H7 (cell line): Measurements from ENCODE around the gene ZNRF3. TPM values are rescaled to one million over a fixed set of nuclear protein-coding genes. Genes with fewer than 3 reads are reported as not detected.
"Not testable (repeated sequence)": the region's sequence is repeated elsewhere in the genome, so short reads cannot be mapped to it uniquely, and the experiment has no call there.

Experiments
- DNase-seq: peaks from one replicate; pipeline ENCODE4 v3.0.0; 2012
- H3K27me3 ChIP-seq: 2 replicates; pipeline ENCODE4 v1.6.0; 2011; ENCODE audit warnings: mild to moderate bottlenecking, low read length; ENCODE audit not compliant: control insufficient read depth, insufficient read depth
- H3K36me3 ChIP-seq: replicated peaks from 2 replicates; pipeline ENCODE4 v1.5.1; 2011; ENCODE audit warnings: low read length; ENCODE audit not compliant: control insufficient read depth, insufficient read depth
- H3K4me3 ChIP-seq: 2 replicates; pipeline ENCODE4 v1.5.1; 2011; ENCODE audit warnings: low read depth, mild to moderate bottlenecking, control low read depth, low read length, moderate library complexity; ENCODE audit not compliant: insufficient read depth
- total RNA-seq: library from RNA; depleted of rRNA; stranded (reverse); fragments of >200 nt; shearing (Covaris generic); gene quantifications from 2 replicates; pipeline ENCODE4 v1.2.3, GENCODE V29; 2014

The ZNRF3 gene
- total RNA-seq, 1 experiment from 2014 or later: 22.1 TPM

GRCh38 chr22:29082826-29083545, 199.6 kb downstream of the ZNRF3 start:
- Histone ChIP-seq H3K27me3 (no peaks in the 10 kb centered on the region), H3K36me3 (no peaks in the 10 kb centered on the region), H3K4me3 (no peak overlapping the region)
- DNase-seq: no peak

GRCh38 chr22:29083576-29083932, 200.2 kb downstream of the ZNRF3 start:
- not testable (repeated sequence) for H3K4me3 ChIP-seq, H3K27me3 ChIP-seq, H3K36me3 ChIP-seq, DNase-seq

GRCh38 chr22:29083933-29084591, 200.7 kb downstream of the ZNRF3 start:
- no peak for DNase-seq
- Histone ChIP-seq H3K27me3 (no peaks in the 10 kb centered on the region), H3K4me3 (no peak overlapping the region), H3K36me3 (no peaks in the 10 kb centered on the region)

GRCh38 chr22:29087012-29087411, 203.6 kb downstream of the ZNRF3 start:
- H3K4me3 ChIP-seq: no peak overlapping the region
- H3K27me3 ChIP-seq: no peaks in the 10 kb centered on the region
- no peaks in the 10 kb centered on the region for H3K36me3 ChIP-seq
- DNase-seq: no peak

GRCh38 chr22:29088809-29089208, 205.4 kb downstream of the ZNRF3 start:
- DNase-seq: no peak
- no peak overlapping the region for H3K4me3 ChIP-seq
- H3K27me3 ChIP-seq: no peaks in the 10 kb centered on the region
- no peaks in the 10 kb centered on the region for H3K36me3 ChIP-seq

GRCh38 chr22:29089507-29089906, 206.1 kb downstream of the ZNRF3 start:
- H3K4me3 ChIP-seq: no peak overlapping the region
- no peaks in the 10 kb centered on the region for H3K36me3 ChIP-seq
- DNase-seq: no peak
- no peaks in the 10 kb centered on the region for H3K27me3 ChIP-seq

- H3K36me3 ChIP-seq: no peaks in the 10 kb centered on the region
- no peak overlapping the region for H3K4me3 ChIP-seq
- DNase-seq: no peak
- H3K27me3 ChIP-seq: no peaks in the 10 kb centered on the region
Measured at GRCh38 chr22:29090039-29090438, 206.7 kb downstream of the ZNRF3 start.

- no peaks in the 10 kb centered on the region for H3K36me3 ChIP-seq
- H3K4me3 ChIP-seq: no peak overlapping the region
- H3K27me3 ChIP-seq: no peaks in the 10 kb centered on the region
- no peak for DNase-seq
Measured at GRCh38 chr22:29092243-29092642, 208.9 kb downstream of the ZNRF3 start.

GRCh38 chr22:29093030-29093429, 209.7 kb downstream of the ZNRF3 start:
- Histone ChIP-seq H3K27me3 (no peaks in the 10 kb centered on the region), H3K36me3 (no peaks in the 10 kb centered on the region), H3K4me3 (no peak overlapping the region)
- no peak for DNase-seq

- DNase-seq: no peak
- Histone ChIP-seq H3K36me3 (no peaks in the 10 kb centered on the region), H3K4me3 (no peak overlapping the region), H3K27me3 (no peaks in the 10 kb centered on the region)
Measured at GRCh38 chr22:29093501-29094300, 210.3 kb downstream of the ZNRF3 start.

- no peak for DNase-seq
- no peak overlapping the region for H3K4me3 ChIP-seq
- no peaks in the 10 kb centered on the region for H3K36me3 ChIP-seq
- no peaks in the 10 kb centered on the region for H3K27me3 ChIP-seq
Measured at GRCh38 chr22:29095459-29095858, 212.1 kb downstream of the ZNRF3 start.

GRCh38 chr22:29096736-29097669, 213.6 kb downstream of the ZNRF3 start:
- Histone ChIP-seq H3K4me3 (no peak overlapping the region), H3K27me3 (no peaks in the 10 kb centered on the region), H3K36me3 (no peaks in the 10 kb centered on the region)
- DNase-seq: peak; percentile 31

- no peaks in the 10 kb centered on the region for H3K27me3 ChIP-seq
- DNase-seq: no peak
Measured at GRCh38 chr22:29098296-29098695, 214.9 kb downstream of the ZNRF3 start.

GRCh38 chr22:29102300-29102699, 218.9 kb downstream of the ZNRF3 start:
- Histone ChIP-seq H3K36me3 (no peaks in the 10 kb centered on the region), H3K27me3 (no peaks in the 10 kb centered on the region), H3K4me3 (no peak overlapping the region)
- no peak for DNase-seq

More at GRCh38 chr22:29098296-29098695, 214.9 kb downstream of the ZNRF3 start:
- Histone ChIP-seq H3K4me3 (no peak overlapping the region), H3K36me3 (no peaks in the 10 kb centered on the region)
